A549 treated with CpdA at 1 μM for 4 hours (cell line): ENCODE results near the gene PCDH11Y. TPM values are rescaled to one million over a fixed set of nuclear protein-coding genes. Genes with fewer than 3 reads are reported as not detected.

Source experiments
- total RNA-seq: library from RNA; stranded (reverse); fragments of 200-300 nt; extraction: Qiagen RNA extraction; gene quantifications from 5 replicates; pipeline ENCODE4 v1.2.3, GENCODE V29; 2022; ENCODE audit warnings: low read depth

Gene PCDH11Y
- total RNA-seq, result not detected in 5 replicates

GRCh38 chrY:5000057-5000456 lies at the start of gene PCDH11Y:
Gene PCDH11Y (plus strand): TSS chrY:5000296. CDS start chrY:5057100, 56,804 bp downstream.

